Stimulated activated naive CD4-positive, alpha-beta T cell (primary cell): ENCODE measurements around the gene GRIN2A.

ENCODE experiments used
- DNase-seq, 6 experiments: peaks; one replicate each; lab custom pipeline; 2025; lab: John Stamatoyannopoulos, UW

GRIN2A gene

GRCh38 chr16:10086620-10087019 is 95.6 kb downstream of the GRIN2A start:
- no peak for DNase-seq

GRCh38 chr16:10085078-10085798 is 97.0 kb downstream of the GRIN2A start:
- DNase-seq = no peak

- no peak for DNase-seq
These were observed 98.9 kb downstream of the GRIN2A start for GRCh38 chr16:10083301-10083700.

GRCh38 chr16:10081201-10081940 is 100.9 kb downstream of the GRIN2A start:
- DNase-seq = no peak

- no peak for DNase-seq
These were observed 102.0 kb downstream of the GRIN2A start for GRCh38 chr16:10080051-10080772.

- no peak for DNase-seq
These were observed 103.7 kb downstream of the GRIN2A start for GRCh38 chr16:10078541-10078949.

GRCh38 chr16:10077861-10078260 is 104.4 kb downstream of the GRIN2A start:
- no peak for DNase-seq

GRCh38 chr16:10076037-10076436 is 106.2 kb downstream of the GRIN2A start:
- DNase-seq = no peak

- DNase-seq = no peak
These were observed 111.6 kb downstream of the GRIN2A start for GRCh38 chr16:10070591-10070990.

- DNase-seq = no peak
These were observed 112.9 kb downstream of the GRIN2A start for GRCh38 chr16:10069374-10069773.

- DNase-seq = no peak
These were observed 114.4 kb downstream of the GRIN2A start for GRCh38 chr16:10067835-10068234.

GRCh38 chr16:10067406-10067805 is 114.8 kb downstream of the GRIN2A start:
- DNase-seq = no peak

- no peak for DNase-seq
These were observed 117.2 kb downstream of the GRIN2A start for GRCh38 chr16:10065019-10065418.

- no peak for DNase-seq
These were observed 133.4 kb downstream of the GRIN2A start for GRCh38 chr16:10048850-10049249.

- DNase-seq = no peak
These were observed 136.3 kb downstream of the GRIN2A start for GRCh38 chr16:10045947-10046346.

- DNase-seq = no peak
These were observed 136.9 kb downstream of the GRIN2A start for GRCh38 chr16:10045291-10045775.

GRCh38 chr16:10040136-10041080 is 141.8 kb downstream of the GRIN2A start:
- DNase-seq = no peak

GRCh38 chr16:10039220-10040096 is 142.8 kb downstream of the GRIN2A start:
- no peak for DNase-seq

- no peak for DNase-seq
These were observed 144.5 kb downstream of the GRIN2A start for GRCh38 chr16:10037751-10038150.

GRCh38 chr16:10036956-10037355 is 145.3 kb downstream of the GRIN2A start:
- DNase-seq = no peak

GRCh38 chr16:10033556-10033955 is 148.7 kb downstream of the GRIN2A start:
- no peak for DNase-seq
